HL-60 (cell line): ENCODE data around the gene FUCA2.

Experiments used
- DNase-seq, 2 experiments: peaks; one replicate each; pipeline ENCODE4 v3.0.0-alpha.2; 2010 to 2020; ENCODE audit warnings: low read depth in 1 of 2, low spot score in 1 of 2
- H3K27ac ChIP-seq: fragments of 250-450 bp; sonication (Bioruptor Pico); replicated peaks from 2 replicates; pipeline ENCODE4 v1.5.1; 2020; ENCODE audit warnings: mild to moderate bottlenecking, moderate library complexity
- H3K27me3 ChIP-seq: fragments of 250-450 bp; sonication (Bioruptor Pico); 2 replicates; pipeline ENCODE4 v1.5.1; 2021; ENCODE audit warnings: mild to moderate bottlenecking, moderate library complexity; ENCODE audit not compliant: insufficient read depth, poor library complexity, severe bottlenecking
- H3K4me3 ChIP-seq: replicated peaks from 2 replicates; pipeline ENCODE4 v1.5.1; 2011; ENCODE audit warnings: mild to moderate bottlenecking, control low read depth, low read length; ENCODE audit not compliant: insufficient read depth
- CTCF ChIP-seq: IDR thresholded peaks from one replicate; pipeline ENCODE4 v1.5.1; 2011; ENCODE audit warnings: low read length, control low read depth, inconsistent platforms; ENCODE audit not compliant: insufficient read depth
- GABPA ChIP-seq: IDR thresholded peaks from 2 replicates; pipeline ENCODE4 v1.6.1; 2012; ENCODE audit warnings: low read depth
- POLR2AphosphoS5 ChIP-seq: IDR thresholded peaks from 2 replicates; pipeline ENCODE4 v1.6.1; 2012; ENCODE audit warnings: low read depth
- REST ChIP-seq: IDR thresholded peaks from 2 replicates; pipeline ENCODE4 v1.6.1; 2012; ENCODE audit warnings: low read depth; ENCODE audit not compliant: insufficient replicate concordance
- SPI1 ChIP-seq: IDR thresholded peaks from 2 replicates; pipeline ENCODE4 v1.6.1; 2012; ENCODE audit warnings: low read depth, mild to moderate bottlenecking, borderline replicate concordance

Gene FUCA2

GRCh38 chr6:143544011-143544696 is 32.6 kb upstream of the FUCA2 start:
- Histone ChIP-seq H3K27ac (no peak overlapping the region), H3K27me3 (no peaks in the 10 kb centered on the region)
- TF ChIP-seq POLR2AphosphoS5 (no peak), REST (no peak), GABPA (no peak), SPI1 (no peak), CTCF (no peak)

GRCh38 chr6:143543435-143543834 is 31.9 kb upstream of the FUCA2 start:
- no peak for DNase-seq
- H3K27ac ChIP-seq = no peak overlapping the region
- TF ChIP-seq CTCF (no peak), POLR2AphosphoS5 (no peak), SPI1 (peak; percentile 54; the same call in 1 of the 2 replicates), REST (no peak), GABPA (no peak)

More at GRCh38 chr6:143544011-143544696, 32.6 kb upstream of the FUCA2 start:
- no peak overlapping the region for H3K4me3 ChIP-seq
- no peak for DNase-seq

GRCh38 chr6:143542888-143543287 is 31.4 kb upstream of the FUCA2 start:
- Histone ChIP-seq H3K4me3 (no peak overlapping the region), H3K27me3 (no peaks in the 10 kb centered on the region), H3K27ac (no peak overlapping the region)
- DNase-seq = no peak
- no peak for TF ChIP-seq POLR2AphosphoS5
- no peak for TF ChIP-seq GABPA
- TF ChIP-seq REST = no peak
- no peak for TF ChIP-seq SPI1
- TF ChIP-seq CTCF = no peak

More at GRCh38 chr6:143543435-143543834, 31.9 kb upstream of the FUCA2 start:
- Histone ChIP-seq H3K27me3 (no peaks in the 10 kb centered on the region), H3K4me3 (no peak overlapping the region)
